HUES48 (cell line): ENCODE results near the gene MVB12B.

Source experiments
- H3K27ac ChIP-seq: one replicate; pipeline ENCODE4 v1.7.0; 2013; ENCODE audit warnings: low read depth, low read length, inconsistent platforms
- H3K27me3 ChIP-seq: 2 replicates; pipeline ENCODE4 v1.6.1; 2013; ENCODE audit warnings: mild to moderate bottlenecking, low read length; ENCODE audit not compliant: control insufficient read depth, insufficient read depth
- H3K36me3 ChIP-seq: 2 replicates; pipeline ENCODE4 v1.6.1; 2013; ENCODE audit warnings: low read length; ENCODE audit not compliant: control insufficient read depth, insufficient read depth
- H3K4me1 ChIP-seq: 2 replicates; pipeline ENCODE4 v1.6.1; 2013; ENCODE audit warnings: mild to moderate bottlenecking, low read length; ENCODE audit not compliant: control insufficient read depth, insufficient read depth
- H3K4me3 ChIP-seq: 2 replicates; pipeline ENCODE4 v1.5.1; 2013; ENCODE audit warnings: mild to moderate bottlenecking, low read depth, low read length
- H3K9ac ChIP-seq: 2 replicates; pipeline ENCODE4 v1.6.1; 2013; ENCODE audit warnings: mild to moderate bottlenecking, low read depth, low read length, moderate library complexity
- H3K9me3 ChIP-seq: 2 replicates; pipeline ENCODE4 v1.6.1; 2013; ENCODE audit warnings: low read length; ENCODE audit not compliant: control insufficient read depth, insufficient read depth

MVB12B gene

GRCh38 chr9:126319671-126320070, 7.0 kb upstream of the MVB12B start:
- Histone ChIP-seq H3K9me3 (peaks cover 7% of the 10 kb centered on the region; the same call in 1 of the 2 replicates), H3K36me3 (no peaks in the 10 kb centered on the region), H3K27me3 (no peaks in the 10 kb centered on the region), H3K27ac (no peak overlapping the region), H3K4me1 (no peaks in the 10 kb centered on the region; the same call in 1 of the 2 replicates), H3K4me3 (no peak overlapping the region), H3K9ac (no peak overlapping the region)

GRCh38 chr9:126320158-126320922, 6.3 kb upstream of the MVB12B start:
- H3K9me3 ChIP-seq = peaks cover 9% of the 10 kb centered on the region; the same call in 1 of the 2 replicates
- H3K9ac ChIP-seq = no peak overlapping the region
- no peak overlapping the region for H3K4me3 ChIP-seq
- H3K36me3 ChIP-seq = no peaks in the 10 kb centered on the region
- H3K27ac ChIP-seq = no peak overlapping the region
- 0 out of 2 replicates have a peak, but pooled peaks cover under 1% of the 10 kb centered on the region for H3K27me3 ChIP-seq
- H3K4me1 ChIP-seq = no peaks in the 10 kb centered on the region; the same call in 1 of the 2 replicates

GRCh38 chr9:126321742-126322141, 4.9 kb upstream of the MVB12B start:
- no peak overlapping the region for H3K9ac ChIP-seq
- H3K9me3 ChIP-seq = peaks cover 9% of the 10 kb centered on the region; the same call in 1 of the 2 replicates
- peaks cover 7% of the 10 kb centered on the region; the same call in 1 of the 2 replicates for H3K4me1 ChIP-seq
- H3K4me3 ChIP-seq = no peak overlapping the region
- no peak overlapping the region for H3K27ac ChIP-seq
- no peaks in the 10 kb centered on the region for H3K36me3 ChIP-seq
- H3K27me3 ChIP-seq = peaks cover 4% of the 10 kb centered on the region; the same call in 1 of the 2 replicates

GRCh38 chr9:126325821-126326220, 808 bp upstream of the MVB12B start:
- Histone ChIP-seq H3K36me3 (no peaks in the 10 kb centered on the region), H3K4me1 (peaks cover 10% of the 10 kb centered on the region), H3K9ac (no peak overlapping the region), H3K4me3 (peak overlapping the region; percentile 59), H3K9me3 (peaks cover 9% of the 10 kb centered on the region; the same call in 1 of the 2 replicates), H3K27me3 (peaks cover 11% of the 10 kb centered on the region), H3K27ac (no peak overlapping the region)

- H3K4me1 ChIP-seq = peaks cover 10% of the 10 kb centered on the region
- no peaks in the 10 kb centered on the region for H3K36me3 ChIP-seq
- H3K9ac ChIP-seq = no peak overlapping the region
- peak overlapping the region; percentile 57 for H3K4me3 ChIP-seq
- peaks cover 11% of the 10 kb centered on the region for H3K27me3 ChIP-seq
- H3K9me3 ChIP-seq = peaks cover 9% of the 10 kb centered on the region; the same call in 1 of the 2 replicates
- H3K27ac ChIP-seq = no peak overlapping the region
Measured at GRCh38 chr9:126327006-126327713, 531 bp downstream of the MVB12B start.

- Histone ChIP-seq H3K36me3 (no peaks in the 10 kb centered on the region), H3K9ac (no peak overlapping the region), H3K4me1 (peaks cover 10% of the 10 kb centered on the region), H3K27ac (no peak overlapping the region), H3K27me3 (peaks cover 11% of the 10 kb centered on the region), H3K4me3 (peak overlapping the region; percentile 57; the same call in 1 of the 2 replicates), H3K9me3 (peaks cover 9% of the 10 kb centered on the region; the same call in 1 of the 2 replicates)
Measured at GRCh38 chr9:126327714-126328185, 1.1 kb downstream of the MVB12B start.

GRCh38 chr9:126328407-126328806, 1.8 kb downstream of the MVB12B start:
- no peak overlapping the region for H3K9ac ChIP-seq
- peaks cover 10% of the 10 kb centered on the region for H3K4me1 ChIP-seq
- no peak overlapping the region for H3K4me3 ChIP-seq
- H3K36me3 ChIP-seq = no peaks in the 10 kb centered on the region
- no peak overlapping the region for H3K27ac ChIP-seq
- H3K9me3 ChIP-seq = peaks cover 9% of the 10 kb centered on the region; the same call in 1 of the 2 replicates
- H3K27me3 ChIP-seq = peaks cover 11% of the 10 kb centered on the region

- Histone ChIP-seq H3K36me3 (no peaks in the 10 kb centered on the region), H3K4me3 (no peak overlapping the region), H3K9ac (no peak overlapping the region), H3K9me3 (peaks cover 2% of the 10 kb centered on the region; the same call in 1 of the 2 replicates), H3K27ac (no peak overlapping the region), H3K4me1 (peaks cover 10% of the 10 kb centered on the region), H3K27me3 (peaks cover 11% of the 10 kb centered on the region)
Measured at GRCh38 chr9:126329476-126330275, 3.0 kb downstream of the MVB12B start.

- peaks cover 8% of the 10 kb centered on the region for H3K27me3 ChIP-seq
- peaks cover 10% of the 10 kb centered on the region for H3K4me1 ChIP-seq
- H3K4me3 ChIP-seq = no peak overlapping the region
- H3K27ac ChIP-seq = no peak overlapping the region
- H3K9ac ChIP-seq = no peak overlapping the region
- H3K9me3 ChIP-seq = no peaks in the 10 kb centered on the region
- H3K36me3 ChIP-seq = no peaks in the 10 kb centered on the region
Measured at GRCh38 chr9:126330536-126330935, 3.9 kb downstream of the MVB12B start.

- no peaks in the 10 kb centered on the region for H3K9me3 ChIP-seq
Measured at GRCh38 chr9:126331964-126332748, 5.5 kb downstream of the MVB12B start.

More at GRCh38 chr9:126331964-126332748, 5.5 kb downstream of the MVB12B start:
- Histone ChIP-seq H3K27ac (no peak overlapping the region), H3K9ac (no peak overlapping the region), H3K36me3 (no peaks in the 10 kb centered on the region), H3K27me3 (peaks cover 6% of the 10 kb centered on the region), H3K4me3 (no peak overlapping the region), H3K4me1 (peaks cover 5% of the 10 kb centered on the region)
